GM19372 (cell line): ENCODE data around the gene SEC14L3.
A peak's percentile ranks its signal among the peaks of the same experiment; 100 is the strongest.

ENCODE experiments used
- ATAC-seq: cut with Tn5 transposase; IDR thresholded peaks from one replicate; pipeline ENCODE4 v1.9.1; 2021; ENCODE audit warnings: mild to moderate bottlenecking, low read depth, moderate library complexity; ENCODE audit not compliant: unreplicated experiment

The SEC14L3 gene

GRCh38 chr22:30424534-30425326 lies 47.1 kb downstream of the SEC14L3 start:
- ATAC-seq, result no peak

- ATAC-seq, result peak; percentile 88
Measured at GRCh38 chr22:30423959-30424533, 47.8 kb downstream of the SEC14L3 start.

GRCh38 chr22:30423301-30423958 lies 48.4 kb downstream of the SEC14L3 start:
- ATAC-seq, result peak; percentile 22

DNA sequence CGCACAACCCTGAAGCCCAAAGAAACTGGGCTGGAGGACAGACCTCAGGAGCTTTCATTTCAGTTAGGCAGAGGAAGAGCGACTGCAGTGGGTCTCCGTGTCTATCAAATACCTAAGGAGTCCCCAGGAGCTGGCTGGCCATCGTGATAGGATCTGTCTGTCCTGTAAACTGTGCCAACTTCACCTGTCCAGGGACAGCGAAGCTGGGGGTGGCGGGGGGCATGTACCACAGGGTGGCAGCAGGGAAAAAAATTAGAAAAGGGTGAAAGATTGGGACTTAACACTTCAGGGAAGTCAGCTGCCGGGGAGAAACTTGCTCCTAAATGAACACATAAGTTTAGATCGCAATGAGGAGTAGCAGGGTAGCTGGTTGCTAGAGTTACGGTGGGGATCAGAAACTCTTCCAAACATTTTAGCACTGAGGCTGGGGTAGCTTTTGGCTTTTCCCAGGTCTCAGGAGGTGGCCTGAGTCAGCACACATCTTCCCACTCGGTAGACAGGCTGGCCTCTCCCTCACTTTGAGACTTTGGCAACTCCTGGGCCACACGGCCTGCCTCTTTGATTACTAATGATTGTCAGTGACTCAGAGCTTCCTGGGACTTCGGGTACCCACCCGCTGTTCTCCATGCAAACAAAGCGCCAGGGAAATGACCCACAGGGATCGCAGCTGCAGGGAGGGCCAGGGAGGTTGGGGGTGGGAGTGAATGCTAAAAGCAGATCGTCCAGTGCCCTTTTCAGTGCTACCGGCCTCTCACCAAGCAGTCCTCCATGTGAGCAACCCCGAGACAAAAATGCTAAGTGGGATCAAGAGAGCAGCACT lies 49.1 kb downstream of the SEC14L3 start:
- ATAC-seq, result no peak

GRCh38 chr22:30421695-30422480 lies 49.9 kb downstream of the SEC14L3 start:
- no peak for ATAC-seq

GRCh38 chr22:30420347-30421125 lies 51.3 kb downstream of the SEC14L3 start:
- ATAC-seq, result no peak

GRCh38 chr22:30416837-30417236 lies 55.0 kb downstream of the SEC14L3 start:
- no peak for ATAC-seq

GRCh38 chr22:30416403-30416802 lies 55.4 kb downstream of the SEC14L3 start:
- no peak for ATAC-seq

- no peak for ATAC-seq
Measured at GRCh38 chr22:30414525-30415047, 57.2 kb downstream of the SEC14L3 start.

DNA sequence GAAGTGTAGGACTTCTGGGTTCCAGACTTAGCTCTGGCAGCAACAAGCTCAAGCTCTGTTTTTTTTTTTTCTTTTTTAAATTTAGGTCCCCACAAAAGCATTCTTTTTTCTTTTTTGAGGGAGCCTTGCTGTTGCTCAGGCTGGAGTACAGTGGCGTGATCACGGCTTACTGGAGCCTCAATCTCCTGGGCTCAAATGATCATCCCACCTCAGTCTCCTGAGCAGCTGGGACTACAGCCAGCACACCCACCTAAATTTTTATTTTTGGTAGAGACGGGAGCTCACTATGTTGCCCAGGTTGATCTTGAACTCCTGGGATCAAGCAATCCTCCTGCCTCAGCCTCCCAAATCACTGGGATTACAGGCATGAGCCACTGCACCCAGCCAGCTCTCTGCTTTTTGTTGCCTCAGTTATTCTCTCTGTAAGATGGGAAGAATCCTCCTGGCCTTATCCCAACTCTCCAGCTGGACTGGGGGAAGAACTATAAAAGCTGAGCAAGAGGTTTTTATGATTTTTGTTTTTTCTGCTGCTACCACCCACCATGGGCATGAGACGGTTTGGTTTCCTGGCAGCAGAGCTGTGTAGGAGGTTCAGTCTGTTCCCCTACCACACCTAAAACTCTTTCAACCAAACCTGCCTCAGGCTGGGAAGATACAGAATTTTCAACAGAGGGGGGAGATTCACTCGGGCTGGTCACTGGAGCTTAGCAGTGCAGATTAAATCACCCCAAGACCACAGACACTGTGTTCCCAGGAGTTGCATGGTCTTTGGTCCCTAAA lies 57.9 kb downstream of the SEC14L3 start:
- ATAC-seq, result no peak

DNA sequence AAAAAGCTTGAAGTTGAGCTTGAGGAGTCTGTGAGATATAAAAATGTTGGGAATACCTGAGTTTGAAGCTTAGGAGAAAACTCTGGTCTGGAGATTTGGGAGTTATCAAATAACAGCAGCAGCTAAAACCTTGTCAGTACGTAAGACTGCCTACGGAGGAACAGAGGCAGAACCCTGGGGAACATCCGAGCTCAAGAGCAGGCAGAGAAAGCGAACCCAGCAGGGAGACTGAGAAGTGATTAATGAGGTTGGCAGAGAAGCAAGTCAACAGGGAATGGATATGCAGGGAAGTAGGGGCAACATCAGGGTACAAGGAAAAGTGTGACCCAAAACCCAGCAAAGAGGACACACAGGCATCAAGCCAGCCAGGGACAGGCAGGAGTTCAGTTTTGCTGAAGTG lies 58.8 kb downstream of the SEC14L3 start:
- no peak for ATAC-seq

- no peak for ATAC-seq
Measured at GRCh38 chr22:30411780-30412179, 60.0 kb downstream of the SEC14L3 start.
